GM19455 (cell line): ENCODE data around the gene RNASEH2B.

ENCODE experiments used
- ATAC-seq: cut with Tn5 transposase; IDR thresholded peaks from one replicate; pipeline ENCODE4 v1.9.1; 2021; ENCODE audit not compliant: unreplicated experiment

Gene RNASEH2B

GRCh38 chr13:50909605-50910484, at the start of gene RNASEH2B:
Gene RNASEH2B, plus strand, starts transcription at chr13:50909791. Its CDS starts 286 bp downstream, at chr13:50910077.
- ATAC-seq: peak; percentile 72

- no peak for ATAC-seq
These were observed 45.1 kb upstream of the RNASEH2B start for GRCh38 chr13:50864492-50864891.

- ATAC-seq: no peak
These were observed 42.6 kb upstream of the RNASEH2B start for GRCh38 chr13:50866817-50867636.

- ATAC-seq: no peak
These were observed 42.0 kb upstream of the RNASEH2B start for GRCh38 chr13:50867637-50867945.

GRCh38 chr13:50871405-50871804, 38.2 kb upstream of the RNASEH2B start:
- no peak for ATAC-seq

- ATAC-seq: no peak
These were observed 36.1 kb upstream of the RNASEH2B start for GRCh38 chr13:50873467-50873866.

GRCh38 chr13:50873991-50874390, 35.6 kb upstream of the RNASEH2B start:
- no peak for ATAC-seq

- no peak for ATAC-seq
These were observed 26.7 kb upstream of the RNASEH2B start for GRCh38 chr13:50882816-50883435.

- ATAC-seq: no peak
These were observed 25.9 kb upstream of the RNASEH2B start for GRCh38 chr13:50883728-50884127.

- ATAC-seq: no peak
These were observed 25.3 kb upstream of the RNASEH2B start for GRCh38 chr13:50884265-50884664.

GRCh38 chr13:50887151-50887550, 22.4 kb upstream of the RNASEH2B start:
- ATAC-seq: no peak

- no peak for ATAC-seq
These were observed 21.2 kb upstream of the RNASEH2B start for GRCh38 chr13:50888362-50888761.

GRCh38 chr13:50889317-50889716, 20.3 kb upstream of the RNASEH2B start:
- ATAC-seq: no peak

- no peak for ATAC-seq
These were observed 18.4 kb upstream of the RNASEH2B start for GRCh38 chr13:50891206-50891605.

GRCh38 chr13:50892210-50892944, 17.2 kb upstream of the RNASEH2B start:
- ATAC-seq: no peak

GRCh38 chr13:50893211-50893852, 16.3 kb upstream of the RNASEH2B start:
- ATAC-seq: peak; percentile 82

- ATAC-seq: no peak
These were observed 15.6 kb upstream of the RNASEH2B start for GRCh38 chr13:50894012-50894411.

- no peak for ATAC-seq
These were observed 15.1 kb upstream of the RNASEH2B start for GRCh38 chr13:50894504-50894903.

GRCh38 chr13:50898338-50898737, 11.3 kb upstream of the RNASEH2B start:
- ATAC-seq: no peak

GRCh38 chr13:50901701-50902100, 7.9 kb upstream of the RNASEH2B start:
- ATAC-seq: no peak
